Body of pancreas (tissue), 4 donors: Measurements from ENCODE around the gene USP40. TPM values are rescaled to one million over a fixed set of nuclear protein-coding genes. Genes with fewer than 3 reads are reported as not detected.

Experiments used
- ATAC-seq: fragments of 150-250 bp; one replicate; pipeline ENCODE4 v1.9.1; 2016
- DNase-seq, 4 donors: peaks; one replicate each; pipeline ENCODE4 v3.0.0-alpha.2; 2019
- H3K27ac ChIP-seq, 4 donors: fragments of 200-600 bp; sonication (generic); 1 replicate in 3 of 4; 2 replicates in 1 of 4; pipeline versions ENCODE4 v1.5.1 to v1.6.1; 2016 to 2019; ENCODE audit warnings: mild to moderate bottlenecking in 1 of 4, mixed read lengths in 1 of 4, moderate library complexity in 1 of 4
- H3K27me3 ChIP-seq, 2 donors: fragments of 200-600 bp; sonication (generic); one replicate each; pipeline ENCODE4 v1.6.0; 2016; ENCODE audit warnings: mild to moderate bottlenecking in 1 of 2
- H3K36me3 ChIP-seq, 2 donors: fragments of 200-600 bp; sonication (generic); replicated peaks in 1 of 2; 2 replicates each; pipeline ENCODE4 v1.5.1; 2016; ENCODE audit warnings: low read depth in 2 of 2; ENCODE audit not compliant: insufficient read depth in 1 of 2
- H3K4me1 ChIP-seq: fragments of 200-600 bp; sonication (generic); one replicate; pipeline ENCODE4 v1.6.0; 2016
- H3K4me3 ChIP-seq, 2 donors: fragments of 200-600 bp; sonication (generic); 1 replicate in 1 of 2; 2 replicates in 1 of 2; pipeline ENCODE4 v1.5.1; 2016 to 2019
- H3K9me3 ChIP-seq, 3 donors: fragments of 200-600 bp; sonication (generic); 1 replicate in 2 of 3; 2 replicates in 1 of 3; pipeline ENCODE4 v1.5.1; 2016
- CTCF ChIP-seq, 7 experiments: fragments of 450-650 bp in 4 of 7; fragments of 200-600 bp in 3 of 7; sonication (generic) in 3 of 7; IDR thresholded peaks; one replicate each; pipeline ENCODE4 v1.5.1; 2016 to 2019; ENCODE audit warnings: antibody characterized with exemption in 7 of 7
- POLR2A ChIP-seq, 3 donors: fragments of 450-650 bp; IDR thresholded peaks; one replicate each; pipeline ENCODE4 v1.6.1; 2016; ENCODE audit warnings: antibody characterized with exemption in 3 of 3, mild to moderate bottlenecking in 2 of 3
- WGBS, 2 donors: methylation state at CpG; one replicate each; pipeline ENCODE4 v1.1.5; 2017; 5-methylcytosine and 5-hydroxymethylcytosine counted together
- intact Hi-C: fragments of 100-400 bp; cut with DNase I; formaldehyde crosslinking; loops from one replicate; pipeline ENCODE4 v1.15.1; 2023
- total RNA-seq, 2 donors: library from RNA; depleted of rRNA; stranded (reverse); fragments of >200 nt; gene quantifications; one replicate each; pipeline ENCODE4 v1.1.0, GENCODE V29; 2016

The USP40 gene
- total RNA-seq, 2 donors from 2014 or later, result 34.9 to 38.9 TPM

- ATAC-seq, result no peak
- WGBS, 2 donors, result 75 to 79% methylated on average over 9 of the region's 9 CpGs
- intact Hi-C loops, result no loop called here
- peak in 2 of 4 donors; percentile 29 to 37 for DNase-seq
- peaks cover 0 to 4% of the 10 kb centered on the region in 2 donors for H3K36me3 ChIP-seq
- H3K4me3 ChIP-seq, result no peak overlapping the region
- no peak overlapping the region for H3K27ac ChIP-seq
- no peaks in the 10 kb centered on the region for H3K9me3 ChIP-seq
- TF ChIP-seq POLR2A (IDR thresholded peaks at IDR 0.05), result no peak
- TF ChIP-seq CTCF (IDR thresholded peaks at IDR 0.05), result no peak
- H3K4me1 ChIP-seq, result no peaks in the 10 kb centered on the region
- no peaks in the 10 kb centered on the region for H3K27me3 ChIP-seq
These were observed 127.4 kb downstream of the USP40 start for GRCh38 chr2:233439191-233439590.

- no peak overlapping the region for H3K27ac ChIP-seq
- no peak overlapping the region for H3K4me3 ChIP-seq
- 84 to 86% methylated on average over 15 of the region's 15 CpGs for WGBS, 2 donors
- TF ChIP-seq POLR2A (IDR thresholded peaks at IDR 0.05) (no peak), CTCF (IDR thresholded peaks at IDR 0.05) (no peak)
- peaks cover 0 to 4% of the 10 kb centered on the region in 2 donors for H3K36me3 ChIP-seq
- DNase-seq (no peak), ATAC-seq (no peak)
- no peaks in the 10 kb centered on the region for H3K27me3 ChIP-seq
- H3K4me1 ChIP-seq, result no peaks in the 10 kb centered on the region
- no peaks in the 10 kb centered on the region for H3K9me3 ChIP-seq
- intact Hi-C loops, result no loop called here
These were observed 127.9 kb downstream of the USP40 start for GRCh38 chr2:233438573-233439147.

- DNase-seq (no peak), ATAC-seq (no peak)
- Histone ChIP-seq H3K27ac (no peak overlapping the region), H3K9me3 (no peaks in the 10 kb centered on the region), H3K27me3 (no peaks in the 10 kb centered on the region), H3K4me3 (no peak overlapping the region), H3K36me3 (peaks cover 0 to 4% of the 10 kb centered on the region in 2 donors), H3K4me1 (no peaks in the 10 kb centered on the region)
- intact Hi-C loops, result no loop called here
- no peak for TF ChIP-seq CTCF (IDR thresholded peaks at IDR 0.05)
- no peak for TF ChIP-seq POLR2A (IDR thresholded peaks at IDR 0.05)
- WGBS, 2 donors, result 95 to 98% methylated on average over 10 to 14 of the region's 14 CpGs
These were observed 129.1 kb downstream of the USP40 start for GRCh38 chr2:233437439-233437955.

GRCh38 chr2:233436691-233437438 is 129.7 kb downstream of the USP40 start:
- 91 to 94% methylated on average over 16 to 17 of the region's 17 CpGs for WGBS, 2 donors

More at GRCh38 chr2:233436691-233437438, 129.7 kb downstream of the USP40 start:
- intact Hi-C loops, result no loop called here
- Histone ChIP-seq H3K4me1 (no peaks in the 10 kb centered on the region), H3K27me3 (no peaks in the 10 kb centered on the region), H3K36me3 (peaks cover 0 to 4% of the 10 kb centered on the region in 2 donors), H3K27ac (no peak overlapping the region), H3K4me3 (no peak overlapping the region), H3K9me3 (no peaks in the 10 kb centered on the region)
- DNase-seq, result no peak
- no peak for ATAC-seq
- no peak for TF ChIP-seq CTCF (IDR thresholded peaks at IDR 0.05)
- no peak for TF ChIP-seq POLR2A (IDR thresholded peaks at IDR 0.05)
